ENCODE data around the gene CD44. TPM values are rescaled to one million over a fixed set of nuclear protein-coding genes. Genes with fewer than 3 reads are reported as not detected.

CD44 gene
- total RNA-seq, 4 donors from 2014 or later = 861 to 1,282 (median 914) TPM

GRCh38 chr11:35167426-35167954 is 28.5 kb downstream of the CD44 start:
- no peak for TF ChIP-seq POLR2A (IDR thresholded peaks at IDR 0.05)
- TF ChIP-seq, protein P1, sequence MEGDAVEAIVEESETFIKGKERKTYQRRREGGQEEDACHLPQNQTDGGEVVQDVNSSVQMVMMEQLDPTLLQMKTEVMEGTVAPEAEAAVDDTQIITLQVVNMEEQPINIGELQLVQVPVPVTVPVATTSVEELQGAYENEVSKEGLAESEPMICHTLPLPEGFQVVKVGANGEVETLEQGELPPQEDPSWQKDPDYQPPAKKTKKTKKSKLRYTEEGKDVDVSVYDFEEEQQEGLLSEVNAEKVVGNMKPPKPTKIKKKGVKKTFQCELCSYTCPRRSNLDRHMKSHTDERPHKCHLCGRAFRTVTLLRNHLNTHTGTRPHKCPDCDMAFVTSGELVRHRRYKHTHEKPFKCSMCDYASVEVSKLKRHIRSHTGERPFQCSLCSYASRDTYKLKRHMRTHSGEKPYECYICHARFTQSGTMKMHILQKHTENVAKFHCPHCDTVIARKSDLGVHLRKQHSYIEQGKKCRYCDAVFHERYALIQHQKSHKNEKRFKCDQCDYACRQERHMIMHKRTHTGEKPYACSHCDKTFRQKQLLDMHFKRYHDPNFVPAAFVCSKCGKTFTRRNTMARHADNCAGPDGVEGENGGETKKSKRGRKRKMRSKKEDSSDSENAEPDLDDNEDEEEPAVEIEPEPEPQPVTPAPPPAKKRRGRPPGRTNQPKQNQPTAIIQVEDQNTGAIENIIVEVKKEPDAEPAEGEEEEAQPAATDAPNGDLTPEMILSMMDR (IDR thresholded peaks at IDR 0.05) = no peak
- peak in 1 of 2 donors; percentile 53 for DNase-seq (ENCODE audit: low spot score in 2 of 2)
- intact Hi-C loops (cut with DNase I; ENCODE audit: low total_unique reads) = no loop called here
- 39 to 44% methylated on average over 2 of the region's 2 CpGs for WGBS, 2 donors
- no peak overlapping the region for H3K4me3 ChIP-seq (ENCODE audit: low read depth, poor library complexity, severe bottlenecking)

DNA sequence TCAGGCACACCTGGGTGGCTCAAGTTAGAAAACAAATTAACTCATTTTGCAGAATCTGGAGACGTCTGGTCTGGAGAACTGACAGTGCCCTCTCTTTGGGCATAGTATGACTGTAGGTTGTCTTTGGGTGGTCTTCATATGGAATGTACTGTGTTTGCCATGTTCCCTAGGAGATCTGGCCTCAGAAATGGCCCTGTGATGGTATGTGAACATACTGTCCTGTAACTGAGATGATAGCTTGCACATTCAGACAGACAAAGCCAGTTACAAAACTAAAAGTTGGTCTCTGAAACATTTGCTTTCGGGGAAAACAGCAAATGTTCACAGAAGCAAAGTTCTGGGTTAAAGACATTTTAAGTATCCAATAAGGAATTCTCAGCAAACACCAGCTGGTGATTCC is 29.7 kb downstream of the CD44 start:
- no peak overlapping the region for H3K4me3 ChIP-seq (ENCODE audit: low read depth, poor library complexity, severe bottlenecking)
- TF ChIP-seq POLR2A (IDR thresholded peaks at IDR 0.05) = no peak
- TF ChIP-seq, protein P1 (IDR thresholded peaks at IDR 0.05) = no peak
- 76 to 81% methylated on average over 2 of the region's 2 CpGs for WGBS, 2 donors
- no peak for DNase-seq (ENCODE audit: low spot score in 2 of 2)
- intact Hi-C loops (cut with DNase I; ENCODE audit: low total_unique reads) = no loop called here

DNA sequence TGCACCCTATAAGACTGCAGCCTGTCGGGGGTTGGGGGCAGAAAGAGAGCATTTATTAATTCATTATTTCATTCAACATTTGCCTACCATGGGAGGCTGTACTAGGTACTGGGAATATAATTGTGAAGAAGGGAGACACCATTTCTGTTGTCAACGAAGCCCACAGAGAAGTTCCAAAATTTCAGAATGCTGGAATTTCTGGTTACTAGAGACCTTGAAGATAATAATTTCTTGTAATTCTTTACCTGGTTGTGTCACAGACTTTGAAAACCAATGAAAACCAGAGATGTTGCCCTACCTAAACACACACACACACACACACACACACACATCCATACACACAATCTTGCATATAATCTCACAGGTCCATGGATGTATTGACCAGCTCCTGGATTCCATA is 30.1 kb downstream of the CD44 start:
- WGBS, 2 donors = 92 to 93% methylated on average over 2 of the region's 2 CpGs
- intact Hi-C loops (cut with DNase I; ENCODE audit: low total_unique reads) = no loop called here
- H3K4me3 ChIP-seq (ENCODE audit: low read depth, poor library complexity, severe bottlenecking) = no peak overlapping the region
- TF ChIP-seq POLR2A (IDR thresholded peaks at IDR 0.05) = no peak
- TF ChIP-seq, protein P1 (IDR thresholded peaks at IDR 0.05) = no peak
- no peak for DNase-seq (ENCODE audit: low spot score in 2 of 2)

DNA sequence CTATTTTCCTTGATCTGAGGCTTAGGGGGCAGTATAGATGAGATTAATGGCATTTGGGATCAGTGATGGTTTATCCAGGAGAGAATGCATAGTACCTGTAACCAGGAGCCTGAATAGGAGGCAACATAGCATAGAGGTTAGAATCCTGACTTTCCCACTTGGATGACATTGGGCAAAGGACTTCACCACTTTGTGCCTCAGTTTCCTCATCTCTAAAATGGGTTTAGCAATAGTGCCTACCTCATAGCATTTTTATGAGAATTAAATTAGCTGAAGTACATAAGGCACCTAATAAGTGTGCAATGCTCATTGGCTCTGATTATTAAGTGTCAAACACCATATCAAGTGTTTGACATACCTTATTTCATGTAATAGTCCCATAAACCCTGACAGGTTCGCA is 30.8 kb downstream of the CD44 start:
- WGBS, 2 donors = 84 to 100% methylated on average over 1 of the region's 1 CpG
- H3K4me3 ChIP-seq (ENCODE audit: low read depth, poor library complexity, severe bottlenecking) = no peak overlapping the region
- TF ChIP-seq POLR2A (IDR thresholded peaks at IDR 0.05) = no peak
- TF ChIP-seq, protein P1 (IDR thresholded peaks at IDR 0.05) = no peak
- intact Hi-C loops (cut with DNase I; ENCODE audit: low total_unique reads) = no loop called here
- DNase-seq (ENCODE audit: low spot score in 2 of 2) = no peak

DNA sequence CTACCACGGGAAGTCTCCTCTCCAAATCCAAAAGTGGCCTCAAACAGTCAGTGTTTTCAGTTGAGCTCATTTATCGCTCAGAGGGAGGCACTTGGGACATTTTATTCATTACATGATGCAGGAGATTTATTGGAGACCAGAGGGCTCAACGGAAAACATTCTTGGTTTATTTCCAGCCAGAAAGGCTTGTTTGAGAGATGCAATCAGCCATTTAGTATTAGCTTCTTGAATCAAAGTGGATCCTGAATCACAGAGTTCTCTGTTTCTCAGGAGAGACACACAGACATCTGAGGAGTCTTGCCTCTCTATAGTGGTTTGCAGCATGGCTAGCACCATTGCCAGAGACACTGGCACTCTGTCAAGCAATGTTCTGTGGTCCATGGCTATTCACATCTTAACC is 31.5 kb downstream of the CD44 start:
- DNase-seq (ENCODE audit: low spot score in 2 of 2) = no peak
- TF ChIP-seq, protein P1 (IDR thresholded peaks at IDR 0.05) = no peak
- no peak for TF ChIP-seq POLR2A (IDR thresholded peaks at IDR 0.05)
- H3K4me3 ChIP-seq (ENCODE audit: low read depth, poor library complexity, severe bottlenecking) = no peak overlapping the region
- WGBS, 2 donors = 10 to 43% methylated on average over 3 of the region's 3 CpGs
- intact Hi-C loops (cut with DNase I; ENCODE audit: low total_unique reads) = no loop called here

- WGBS, 2 donors = 46 to 57% methylated on average over 1 of the region's 1 CpG
- no peak for DNase-seq (ENCODE audit: low spot score in 2 of 2)
- intact Hi-C loops (cut with DNase I; ENCODE audit: low total_unique reads) = no loop called here
- TF ChIP-seq, protein P1 (IDR thresholded peaks at IDR 0.05) = no peak
- no peak for TF ChIP-seq POLR2A (IDR thresholded peaks at IDR 0.05)
- H3K4me3 ChIP-seq (ENCODE audit: low read depth, poor library complexity, severe bottlenecking) = no peak overlapping the region
Observed at GRCh38 chr11:35171226-35171625, 32.3 kb downstream of the CD44 start.

All from lower leg skin (tissue), 4 donors.